Measurements from ENCODE around the gene PLCL2.

The PLCL2 gene

DNA sequence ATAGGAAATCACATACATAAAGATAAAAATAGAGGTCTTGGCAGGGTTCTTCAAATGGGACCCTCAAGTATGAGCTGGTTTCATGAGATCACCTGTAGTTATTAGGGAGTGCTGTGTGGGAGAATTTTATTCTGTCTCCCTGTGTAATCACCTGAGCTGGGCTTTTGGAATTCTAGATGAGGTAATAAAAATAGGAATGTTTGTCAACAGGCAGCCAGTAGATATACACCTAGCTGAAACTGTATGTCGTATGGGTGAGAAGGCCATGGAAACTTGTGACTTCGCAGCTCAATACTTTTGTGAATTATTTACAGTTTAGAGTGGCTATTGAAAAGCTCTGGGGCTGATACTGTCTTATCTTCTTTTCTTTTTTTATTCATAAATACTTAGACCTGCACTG is 40.5 kb upstream of the PLCL2 start:
- no peaks in the 10 kb centered on the region for H3K79me2 ChIP-seq (ENCODE audit: control insufficient read depth, insufficient read depth, low read length, unreplicated experiment)
- H3K27ac ChIP-seq (ENCODE audit: low read depth, low read length): no peak overlapping the region
- H3K27me3 ChIP-seq (ENCODE audit: insufficient read depth, low read length): no peaks in the 10 kb centered on the region
- no peak overlapping the region for H3K4me3 ChIP-seq (ENCODE audit: low read depth, low read length)
- peaks cover 7% of the 10 kb centered on the region for H3K4me1 ChIP-seq (ENCODE audit: control insufficient read depth, insufficient read depth, low read length, unreplicated experiment)
- no peak overlapping the region for H2AFZ ChIP-seq (ENCODE audit: low read length, unreplicated experiment)
- no peaks in the 10 kb centered on the region for H3K36me3 ChIP-seq (ENCODE audit: insufficient read depth, low read length)

- Histone ChIP-seq H3K4me1 (ENCODE audit: control insufficient read depth, insufficient read depth, low read length, unreplicated experiment) (peaks cover 10% of the 10 kb centered on the region), H3K27ac (ENCODE audit: low read depth, low read length) (no peak overlapping the region), H2AFZ (ENCODE audit: low read length, unreplicated experiment) (no peak overlapping the region), H3K27me3 (ENCODE audit: insufficient read depth, low read length) (no peaks in the 10 kb centered on the region), H3K79me2 (ENCODE audit: control insufficient read depth, insufficient read depth, low read length, unreplicated experiment) (no peaks in the 10 kb centered on the region), H3K36me3 (ENCODE audit: insufficient read depth, low read length) (no peaks in the 10 kb centered on the region), H3K4me3 (ENCODE audit: low read depth, low read length) (no peak overlapping the region)
These were observed 40.0 kb upstream of the PLCL2 start for GRCh38 chr3:16844791-16845190.

- Histone ChIP-seq H3K27me3 (ENCODE audit: insufficient read depth, low read length) (no peaks in the 10 kb centered on the region), H3K4me3 (ENCODE audit: low read depth, low read length) (no peak overlapping the region), H3K27ac (ENCODE audit: low read depth, low read length) (no peak overlapping the region), H3K36me3 (ENCODE audit: insufficient read depth, low read length) (no peaks in the 10 kb centered on the region), H2AFZ (ENCODE audit: low read length, unreplicated experiment) (no peak overlapping the region), H3K79me2 (ENCODE audit: control insufficient read depth, insufficient read depth, low read length, unreplicated experiment) (no peaks in the 10 kb centered on the region), H3K4me1 (ENCODE audit: control insufficient read depth, insufficient read depth, low read length, unreplicated experiment) (peaks cover 9% of the 10 kb centered on the region)
These were observed 38.2 kb upstream of the PLCL2 start for GRCh38 chr3:16846373-16847080.

- H3K4me1 ChIP-seq (ENCODE audit: control insufficient read depth, insufficient read depth, low read length, unreplicated experiment): peaks cover 9% of the 10 kb centered on the region
- no peaks in the 10 kb centered on the region for H3K79me2 ChIP-seq (ENCODE audit: control insufficient read depth, insufficient read depth, low read length, unreplicated experiment)
- H3K27me3 ChIP-seq (ENCODE audit: insufficient read depth, low read length): no peaks in the 10 kb centered on the region
- H3K36me3 ChIP-seq (ENCODE audit: insufficient read depth, low read length): no peaks in the 10 kb centered on the region
- no peak overlapping the region for H2AFZ ChIP-seq (ENCODE audit: low read length, unreplicated experiment)
- H3K4me3 ChIP-seq (ENCODE audit: low read depth, low read length): no peak overlapping the region
- no peak overlapping the region for H3K27ac ChIP-seq (ENCODE audit: low read depth, low read length)
These were observed 36.7 kb upstream of the PLCL2 start for GRCh38 chr3:16848007-16848406.

DNA sequence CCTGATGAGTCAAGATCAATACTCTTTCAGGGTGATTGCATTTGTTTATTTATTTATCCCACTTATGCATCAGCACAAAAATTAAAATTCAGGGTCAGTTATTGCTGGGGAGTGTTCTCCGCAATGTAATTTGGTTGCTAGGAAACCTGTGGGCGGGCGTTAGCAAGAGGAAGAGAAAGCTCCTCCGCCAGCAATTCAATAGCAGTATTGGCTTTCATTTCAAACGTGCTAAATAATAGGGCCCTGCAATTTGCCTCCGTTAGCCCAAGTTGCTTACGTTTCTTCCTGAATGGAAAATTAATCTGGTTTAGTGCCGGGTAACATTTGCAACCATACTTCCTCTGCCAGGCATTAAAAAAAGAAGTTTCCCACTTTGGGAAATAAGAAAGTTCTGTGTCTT is 35.5 kb upstream of the PLCL2 start:
- peaks cover 9% of the 10 kb centered on the region for H3K4me1 ChIP-seq (ENCODE audit: control insufficient read depth, insufficient read depth, low read length, unreplicated experiment)
- H3K79me2 ChIP-seq (ENCODE audit: control insufficient read depth, insufficient read depth, low read length, unreplicated experiment): no peaks in the 10 kb centered on the region
- no peak overlapping the region for H3K27ac ChIP-seq (ENCODE audit: low read depth, low read length)
- no peaks in the 10 kb centered on the region for H3K36me3 ChIP-seq (ENCODE audit: insufficient read depth, low read length)
- H3K27me3 ChIP-seq (ENCODE audit: insufficient read depth, low read length): no peaks in the 10 kb centered on the region
- H3K4me3 ChIP-seq (ENCODE audit: low read depth, low read length): peak overlapping the region; percentile 16
- no peak overlapping the region for H2AFZ ChIP-seq (ENCODE audit: low read length, unreplicated experiment)

DNA sequence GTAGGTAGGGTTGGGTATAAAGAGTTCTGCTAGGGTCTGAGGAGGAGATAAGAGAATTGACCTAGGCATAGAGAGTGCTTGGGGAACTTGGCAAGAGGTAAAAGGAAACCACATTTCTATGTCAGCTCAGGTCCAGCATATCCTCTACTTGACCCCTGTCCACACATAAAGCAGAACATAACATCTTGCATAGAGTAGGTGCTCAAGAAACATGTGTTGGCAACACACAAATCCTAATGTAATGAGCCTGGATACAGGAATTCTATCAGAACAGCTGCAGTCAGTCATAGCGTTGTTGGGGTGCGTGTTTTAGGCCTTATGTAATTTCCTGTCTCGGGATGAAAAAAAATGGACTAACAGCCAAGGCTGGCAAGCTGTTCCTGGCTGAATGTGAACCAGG is 35.0 kb upstream of the PLCL2 start:
- Histone ChIP-seq H3K36me3 (ENCODE audit: insufficient read depth, low read length) (no peaks in the 10 kb centered on the region), H3K4me3 (ENCODE audit: low read depth, low read length) (peak overlapping the region; percentile 16; the same call in 1 of the 2 replicates), H3K4me1 (ENCODE audit: control insufficient read depth, insufficient read depth, low read length, unreplicated experiment) (peaks cover 9% of the 10 kb centered on the region), H3K79me2 (ENCODE audit: control insufficient read depth, insufficient read depth, low read length, unreplicated experiment) (no peaks in the 10 kb centered on the region), H3K27me3 (ENCODE audit: insufficient read depth, low read length) (no peaks in the 10 kb centered on the region), H2AFZ (ENCODE audit: low read length, unreplicated experiment) (no peak overlapping the region), H3K27ac (ENCODE audit: low read depth, low read length) (no peak overlapping the region)

DNA sequence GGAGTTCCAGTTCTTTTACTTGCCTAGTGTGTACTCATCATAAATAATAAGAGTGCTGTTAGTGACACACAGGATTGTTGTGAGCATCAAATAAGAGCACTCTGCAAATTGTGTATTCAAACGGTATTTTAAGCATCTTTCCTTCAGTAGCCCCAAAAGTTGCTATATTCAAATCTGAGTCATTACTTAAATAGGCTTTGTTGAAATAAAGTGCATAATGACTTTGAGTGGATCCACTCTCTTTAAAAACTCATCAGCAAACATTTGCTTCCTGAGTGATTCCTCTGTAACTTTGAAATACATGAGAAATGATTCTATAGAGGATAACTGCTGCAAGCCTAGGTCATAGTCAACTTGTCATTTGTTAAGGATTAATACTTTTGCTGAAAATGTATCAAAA is 29.3 kb upstream of the PLCL2 start:
- no peaks in the 10 kb centered on the region for H3K79me2 ChIP-seq (ENCODE audit: control insufficient read depth, insufficient read depth, low read length, unreplicated experiment)
- H3K4me3 ChIP-seq (ENCODE audit: low read depth, low read length): no peak overlapping the region
- H3K27ac ChIP-seq (ENCODE audit: low read depth, low read length): no peak overlapping the region
- H2AFZ ChIP-seq (ENCODE audit: low read length, unreplicated experiment): no peak overlapping the region
- no peaks in the 10 kb centered on the region for H3K4me1 ChIP-seq (ENCODE audit: control insufficient read depth, insufficient read depth, low read length, unreplicated experiment)
- no peaks in the 10 kb centered on the region for H3K27me3 ChIP-seq (ENCODE audit: insufficient read depth, low read length)
- H3K36me3 ChIP-seq (ENCODE audit: insufficient read depth, low read length): no peaks in the 10 kb centered on the region

DNA sequence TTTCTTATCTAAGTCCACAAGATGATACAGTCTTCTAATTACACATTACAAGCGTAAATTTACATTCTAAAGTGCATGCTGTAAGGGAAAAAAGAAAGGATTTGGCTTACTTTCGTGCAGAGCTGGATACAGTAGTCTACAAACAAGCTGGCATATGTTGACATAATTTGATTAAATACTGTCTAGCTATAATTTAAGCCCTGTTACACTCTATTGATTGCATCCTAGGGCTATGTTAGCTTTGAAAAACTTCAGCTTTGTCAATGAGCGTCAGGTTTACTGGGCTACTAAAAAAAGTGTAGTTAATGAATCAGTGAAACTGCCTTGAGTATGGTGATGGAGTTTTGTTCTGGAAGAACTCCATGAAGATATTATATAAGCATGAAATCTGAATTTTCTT is 24.5 kb upstream of the PLCL2 start:
- H3K4me1 ChIP-seq (ENCODE audit: control insufficient read depth, insufficient read depth, low read length, unreplicated experiment): peaks cover 11% of the 10 kb centered on the region
- no peaks in the 10 kb centered on the region for H3K36me3 ChIP-seq (ENCODE audit: insufficient read depth, low read length)
- H3K4me3 ChIP-seq (ENCODE audit: low read depth, low read length): no peak overlapping the region
- H3K79me2 ChIP-seq (ENCODE audit: control insufficient read depth, insufficient read depth, low read length, unreplicated experiment): no peaks in the 10 kb centered on the region
- no peaks in the 10 kb centered on the region for H3K27me3 ChIP-seq (ENCODE audit: insufficient read depth, low read length)
- no peak overlapping the region for H2AFZ ChIP-seq (ENCODE audit: low read length, unreplicated experiment)
- no peak overlapping the region for H3K27ac ChIP-seq (ENCODE audit: low read depth, low read length)

GRCh38 chr3:16861432-16861831 is 23.3 kb upstream of the PLCL2 start:
- peaks cover 23% of the 10 kb centered on the region for H3K4me1 ChIP-seq (ENCODE audit: control insufficient read depth, insufficient read depth, low read length, unreplicated experiment)
- H3K4me3 ChIP-seq (ENCODE audit: low read depth, low read length): no peak overlapping the region
- no peak overlapping the region for H2AFZ ChIP-seq (ENCODE audit: low read length, unreplicated experiment)
- H3K27me3 ChIP-seq (ENCODE audit: insufficient read depth, low read length): no peaks in the 10 kb centered on the region
- no peak overlapping the region for H3K27ac ChIP-seq (ENCODE audit: low read depth, low read length)
- no peaks in the 10 kb centered on the region for H3K36me3 ChIP-seq (ENCODE audit: insufficient read depth, low read length)
- H3K79me2 ChIP-seq (ENCODE audit: control insufficient read depth, insufficient read depth, low read length, unreplicated experiment): no peaks in the 10 kb centered on the region

DNA sequence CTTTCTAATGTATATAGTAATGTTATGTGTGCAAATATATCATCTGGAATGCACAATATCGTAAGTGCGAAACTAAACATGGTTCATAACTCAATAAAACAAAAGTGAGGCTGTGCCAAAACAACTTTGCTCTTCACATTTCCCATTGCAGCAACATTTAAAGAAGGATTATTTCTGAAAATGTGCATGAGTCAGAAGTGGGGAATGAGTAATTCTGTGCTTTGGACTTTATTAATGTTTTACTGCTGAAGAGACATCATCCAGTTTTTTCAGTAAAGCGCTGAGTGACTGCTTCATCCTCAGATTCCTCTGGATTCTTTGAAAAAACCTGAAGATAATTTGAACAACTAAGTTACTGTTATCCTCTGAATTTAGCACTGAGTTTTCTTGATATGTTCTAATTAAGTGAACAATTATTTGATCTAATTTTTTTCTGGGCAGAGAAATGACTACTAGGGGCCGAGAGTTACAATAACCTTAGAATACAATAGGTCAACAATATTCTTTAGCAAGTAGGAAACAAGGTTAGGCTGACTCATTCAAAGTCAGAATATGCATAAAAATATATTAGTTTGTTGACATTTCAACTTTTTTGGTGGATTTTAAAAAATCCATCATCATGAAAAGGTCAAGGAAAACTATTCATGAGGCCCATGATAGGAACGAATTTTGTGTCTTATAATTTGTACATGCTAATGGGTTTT is 20.0 kb upstream of the PLCL2 start:
- Histone ChIP-seq H3K4me3 (ENCODE audit: low read depth, low read length) (peak overlapping the region; percentile 52), H3K36me3 (ENCODE audit: insufficient read depth, low read length) (no peaks in the 10 kb centered on the region), H3K4me1 (ENCODE audit: control insufficient read depth, insufficient read depth, low read length, unreplicated experiment) (peaks cover 33% of the 10 kb centered on the region), H3K79me2 (ENCODE audit: control insufficient read depth, insufficient read depth, low read length, unreplicated experiment) (no peaks in the 10 kb centered on the region), H3K27me3 (ENCODE audit: insufficient read depth, low read length) (no peaks in the 10 kb centered on the region), H2AFZ (ENCODE audit: low read length, unreplicated experiment) (peak overlapping the region; percentile 74), H3K27ac (ENCODE audit: low read depth, low read length) (peak overlapping the region; percentile 77)

- Histone ChIP-seq H2AFZ (ENCODE audit: low read length, unreplicated experiment) (peak overlapping the region; percentile 74), H3K27me3 (ENCODE audit: insufficient read depth, low read length) (no peaks in the 10 kb centered on the region), H3K79me2 (ENCODE audit: control insufficient read depth, insufficient read depth, low read length, unreplicated experiment) (no peaks in the 10 kb centered on the region), H3K27ac (ENCODE audit: low read depth, low read length) (peak overlapping the region; percentile 77), H3K4me1 (ENCODE audit: control insufficient read depth, insufficient read depth, low read length, unreplicated experiment) (peaks cover 35% of the 10 kb centered on the region), H3K36me3 (ENCODE audit: insufficient read depth, low read length) (no peaks in the 10 kb centered on the region), H3K4me3 (ENCODE audit: low read depth, low read length) (peak overlapping the region; percentile 52; the same call in 1 of the 2 replicates)
These were observed 19.4 kb upstream of the PLCL2 start for GRCh38 chr3:16865335-16865734.
